NCI-H446 (cell line): Measurements from ENCODE around the gene BAK1.

Experiments used
- DNase-seq, 2 experiments: peaks; one replicate each; lab custom pipeline; 2025; lab: John Stamatoyannopoulos, UW

The BAK1 gene

DNA sequence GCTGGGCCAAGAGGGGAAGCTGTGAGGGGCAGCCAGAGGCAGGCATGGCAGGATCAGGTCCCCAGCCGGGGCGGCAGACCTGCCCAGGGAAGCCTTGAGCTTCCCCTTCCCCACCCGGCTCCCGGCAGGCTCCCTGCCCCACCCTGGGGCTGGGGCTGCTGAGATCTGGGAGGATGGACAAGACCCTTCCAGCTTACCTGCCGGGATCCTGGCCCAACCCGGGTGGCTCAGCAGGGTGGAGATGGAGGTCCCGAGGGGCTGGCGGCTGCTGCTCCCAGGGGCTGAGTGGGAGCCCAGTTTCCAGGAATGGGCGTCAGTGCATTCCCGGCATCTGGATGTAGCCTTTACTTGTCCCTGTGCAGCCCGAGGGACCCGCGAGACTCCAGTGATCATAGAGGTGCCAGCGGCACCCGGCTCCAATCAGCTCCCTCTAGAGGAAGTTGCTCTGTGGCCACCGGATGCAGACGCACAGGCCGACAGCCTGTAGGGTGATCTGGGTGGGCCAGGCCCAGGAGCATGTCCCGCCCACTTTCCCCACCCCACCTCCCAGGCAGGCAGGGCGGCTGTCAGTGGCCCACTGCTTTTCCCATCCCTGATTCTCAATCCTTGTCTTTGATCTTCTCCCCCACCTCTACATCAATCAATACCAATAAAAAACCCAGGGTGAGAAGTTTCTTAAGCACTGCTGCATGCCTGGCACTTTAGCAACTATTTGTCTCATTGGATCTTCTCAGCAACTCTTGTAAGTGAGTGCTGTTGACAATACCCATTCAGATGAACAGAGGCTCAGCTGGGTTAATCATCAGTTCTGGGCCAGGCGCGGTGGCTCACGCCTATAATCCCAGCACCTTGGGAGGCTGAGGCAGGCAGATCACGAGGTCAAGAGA lies at the start of gene BAK1:
Gene BAK1 (minus strand): TSS at position 449 of the 887 bp plus-strand sequence. CDS start 2,672 bp downstream, outside the sequence.
- peak; percentile 68 to 90 for DNase-seq

GRCh38 chr6:33628401-33628964 lies 48.4 kb upstream of the BAK1 start:
- DNase-seq: no peak

GRCh38 chr6:33627876-33628275 lies 47.8 kb upstream of the BAK1 start:
- DNase-seq: no peak

DNA sequence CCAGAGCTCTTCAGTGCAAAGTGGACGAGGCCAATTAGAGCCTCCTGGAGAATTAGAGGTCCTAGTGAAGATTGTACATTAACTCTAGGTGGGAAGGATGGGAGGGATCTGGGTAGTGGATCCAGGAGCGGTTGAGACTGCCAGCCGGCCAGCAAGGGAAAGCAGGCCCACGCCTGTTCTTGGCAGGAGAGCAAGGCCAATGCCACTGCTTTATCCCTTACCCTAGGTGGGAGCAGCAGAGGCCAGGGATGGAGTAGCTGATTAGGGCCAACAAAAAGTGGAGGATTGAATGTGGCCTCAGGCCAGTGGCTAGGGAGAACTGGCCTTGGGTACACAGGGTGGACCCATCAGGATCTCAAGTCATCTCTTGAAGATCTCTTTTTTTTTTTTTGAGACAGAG lies 44.8 kb upstream of the BAK1 start:
- DNase-seq: no peak

- DNase-seq: no peak
Observed at GRCh38 chr6:33623895-33624381, 43.9 kb upstream of the BAK1 start.

DNA sequence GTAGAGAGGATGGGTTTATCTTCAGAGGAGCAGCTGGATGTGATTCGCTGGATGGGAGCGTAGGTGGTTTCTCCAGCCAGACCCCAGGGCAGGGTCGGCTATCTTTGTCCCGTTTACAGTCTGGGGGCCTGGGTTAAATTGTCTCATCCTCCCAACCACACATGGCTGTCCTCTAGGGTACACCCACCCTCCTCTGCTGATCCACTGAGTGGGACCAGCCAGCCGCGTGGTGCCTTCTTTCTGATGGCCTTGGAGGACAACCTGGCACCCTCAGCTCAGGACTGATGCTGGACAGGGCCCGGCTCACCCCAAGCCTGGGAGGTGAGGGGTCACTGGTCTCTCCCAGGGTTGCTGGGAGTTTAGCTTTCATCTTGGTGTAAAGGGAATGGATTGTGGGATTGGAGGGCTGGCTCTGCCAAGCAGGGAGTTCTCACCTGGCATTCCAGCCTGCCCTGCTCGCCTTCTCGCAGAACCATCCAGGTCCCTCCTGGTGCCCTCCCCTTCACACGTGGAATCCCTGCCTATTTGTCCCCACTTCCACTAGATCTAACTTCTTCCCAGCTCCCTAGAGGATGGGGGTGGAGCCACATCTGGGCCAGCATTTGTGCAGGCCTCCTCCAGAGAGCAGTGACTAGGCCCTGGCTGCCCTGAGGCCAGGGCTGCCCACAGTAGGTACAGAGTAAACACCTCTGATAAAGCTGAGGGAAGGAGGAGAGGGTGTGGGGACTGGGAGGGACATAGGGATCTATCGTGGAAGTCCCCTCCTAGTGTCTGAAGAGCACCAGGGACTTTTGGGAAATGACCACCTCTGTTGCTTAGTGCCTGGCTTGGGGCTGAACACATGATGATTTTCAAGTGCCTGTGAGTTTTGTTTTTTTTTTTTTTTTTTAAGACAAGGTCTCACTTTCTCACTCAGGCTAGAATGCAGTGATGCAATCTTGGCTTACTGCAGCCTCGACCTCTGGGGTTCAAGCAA lies 42.7 kb upstream of the BAK1 start:
- no peak for DNase-seq

GRCh38 chr6:33621711-33622388 lies 41.8 kb upstream of the BAK1 start:
- no peak for DNase-seq

DNA sequence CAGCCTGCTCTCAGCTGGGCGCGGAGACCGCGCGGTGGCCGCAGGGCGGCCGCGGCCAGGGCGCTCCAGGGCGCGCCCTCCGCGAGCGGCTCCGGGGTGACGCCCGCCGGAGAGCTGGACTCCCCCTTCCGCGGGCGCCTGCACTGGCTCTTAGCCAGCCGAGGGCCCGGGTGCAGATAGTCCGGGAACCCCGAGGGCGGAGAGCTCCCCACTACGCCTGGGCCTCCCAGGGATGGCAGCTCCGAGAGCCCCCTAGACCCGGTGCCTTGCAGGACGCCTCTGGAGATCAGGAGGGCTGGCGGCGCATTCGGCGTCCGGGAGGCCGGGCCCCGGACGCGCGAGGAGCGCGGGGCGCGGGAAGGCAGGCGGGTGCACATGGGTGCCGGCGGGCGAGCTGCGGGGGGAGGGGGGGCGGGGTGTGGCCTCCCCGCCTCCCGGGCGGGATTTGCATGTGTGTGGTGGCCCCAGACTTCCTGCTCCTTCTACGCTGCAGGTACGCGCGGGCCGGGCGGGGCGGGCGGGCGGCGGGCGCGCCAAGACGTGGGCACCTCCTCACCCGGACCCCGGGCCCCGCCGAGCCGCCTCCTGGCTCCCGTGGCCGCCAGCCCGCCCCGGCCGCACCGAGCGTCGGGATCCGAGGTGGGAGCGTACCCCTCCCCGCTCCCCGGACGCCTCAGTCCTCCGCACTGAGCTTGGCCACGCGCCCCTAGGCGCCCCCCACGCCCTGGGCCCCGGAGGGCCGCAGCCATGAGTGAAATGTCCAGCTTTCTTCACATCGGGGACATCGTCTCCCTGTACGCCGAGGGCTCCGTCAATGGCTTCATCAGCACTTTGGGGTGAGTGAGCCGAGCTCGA lies 41.0 kb upstream of the BAK1 start, which contains the start of gene ITPR3:
Gene ITPR3 (plus strand): TSS at position 467 of the 855 bp plus-strand sequence. CDS start 281 bp downstream, at position 748.
- no peak for DNase-seq

DNA sequence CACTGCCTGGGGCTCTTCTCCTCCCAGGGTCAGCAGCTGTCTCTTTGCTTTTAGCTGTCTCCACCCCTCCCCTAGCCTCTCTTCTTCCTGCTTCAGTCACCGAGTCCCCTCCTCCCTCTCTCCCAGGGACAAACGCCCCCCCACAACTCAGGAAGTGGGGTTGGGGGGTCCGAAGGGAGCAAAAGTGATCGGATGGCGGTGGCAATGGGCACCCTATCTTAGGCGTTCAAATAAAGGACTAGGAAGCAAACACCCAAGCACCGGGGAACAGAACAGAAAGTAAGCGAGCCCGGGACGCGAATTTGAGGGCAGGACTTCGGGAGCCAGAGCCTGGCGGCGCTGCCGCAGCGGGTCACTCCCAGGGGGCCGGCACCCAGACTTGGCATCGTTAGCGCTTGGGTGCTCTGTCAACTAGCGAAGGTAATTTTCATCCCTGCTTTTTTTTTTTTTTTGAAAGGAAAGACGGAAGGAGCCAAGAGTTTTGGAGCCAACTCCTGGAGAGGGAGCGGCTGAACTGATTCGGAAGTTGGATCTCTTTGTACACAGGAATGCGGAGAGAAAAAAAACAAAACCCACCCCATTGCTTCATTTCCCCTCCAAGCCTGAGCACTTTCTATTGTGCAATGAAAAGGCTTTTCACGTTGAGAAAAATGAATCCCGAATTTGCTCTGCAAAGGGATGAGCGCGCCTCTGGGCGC lies 40.2 kb upstream of the BAK1 start:
- no peak for DNase-seq

DNA sequence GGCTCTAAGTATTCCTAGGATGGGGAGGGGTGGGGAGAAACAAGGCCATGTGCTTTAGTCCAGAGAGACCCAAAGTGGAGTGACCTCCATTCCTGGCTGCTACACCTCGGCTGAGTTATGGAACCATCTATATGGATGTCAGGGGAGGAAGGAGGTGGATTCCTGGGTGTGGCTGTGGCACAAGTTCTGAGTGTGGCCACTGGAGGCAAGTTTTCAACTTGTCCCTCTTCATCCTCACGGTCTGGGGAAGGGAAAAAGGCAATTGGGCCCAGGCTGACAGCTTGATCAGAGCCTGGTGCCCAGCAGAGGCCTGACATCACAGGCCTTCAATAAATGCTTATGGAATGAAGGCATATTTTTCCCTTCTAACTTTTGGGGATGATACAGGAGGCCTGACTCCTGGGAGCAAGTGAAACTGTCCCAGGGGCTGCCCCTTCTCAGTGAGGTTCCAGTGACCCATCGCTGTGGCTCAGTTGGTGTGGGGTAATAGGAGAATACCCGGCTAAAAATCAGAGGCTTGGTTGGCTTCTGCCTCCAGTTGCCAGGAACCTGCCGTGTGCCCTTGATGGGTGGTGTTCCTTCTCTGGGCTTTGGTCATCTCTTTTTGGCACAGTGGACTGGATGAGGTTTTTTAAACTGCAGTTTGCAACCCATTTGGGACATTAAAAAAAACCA lies 39.2 kb upstream of the BAK1 start:
- DNase-seq: no peak

DNA sequence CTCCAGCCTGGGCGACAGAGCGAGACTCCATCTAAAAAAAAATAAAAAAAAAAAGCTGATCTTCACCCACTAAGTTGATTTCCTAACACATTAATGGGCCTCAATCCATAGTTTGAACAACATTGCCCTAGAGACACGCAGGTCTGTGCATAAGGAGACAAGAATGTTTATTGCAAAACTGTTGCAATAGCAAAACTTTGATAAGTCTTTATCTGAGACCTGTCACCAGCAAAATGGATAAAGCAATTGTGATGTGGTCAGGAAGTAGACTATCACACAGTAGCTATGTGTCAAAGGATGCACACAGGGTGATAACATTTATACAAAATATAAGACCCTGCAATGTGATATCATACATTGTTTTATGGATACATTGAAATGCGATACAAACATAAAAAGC lies 36.8 kb upstream of the BAK1 start:
- DNase-seq: no peak

GRCh38 chr6:33616113-33616512 lies 36.0 kb upstream of the BAK1 start:
- DNase-seq: no peak

DNA sequence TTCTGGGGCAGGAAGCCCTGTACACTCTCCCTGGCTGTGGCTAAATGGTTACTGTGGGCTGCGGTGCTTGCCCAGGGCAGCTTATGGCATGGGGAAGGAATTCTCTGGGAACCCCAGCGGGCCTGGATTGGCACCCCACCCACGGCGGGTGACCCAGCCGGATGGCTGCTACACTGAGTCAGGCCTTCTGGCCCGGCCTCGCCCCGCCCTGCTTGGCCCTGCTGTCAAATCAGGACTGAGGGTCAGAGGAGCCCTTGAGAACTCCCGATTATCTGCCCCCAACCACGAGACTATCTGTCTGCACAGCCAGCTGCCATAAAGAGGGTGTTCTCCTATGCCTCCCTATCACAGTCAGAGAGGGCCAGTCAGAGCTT lies 33.7 kb upstream of the BAK1 start:
- DNase-seq: no peak

GRCh38 chr6:33613146-33613794 lies 33.2 kb upstream of the BAK1 start:
- DNase-seq: no peak

- no peak for DNase-seq
Observed at GRCh38 chr6:33610779-33611732, 31.0 kb upstream of the BAK1 start.

DNA sequence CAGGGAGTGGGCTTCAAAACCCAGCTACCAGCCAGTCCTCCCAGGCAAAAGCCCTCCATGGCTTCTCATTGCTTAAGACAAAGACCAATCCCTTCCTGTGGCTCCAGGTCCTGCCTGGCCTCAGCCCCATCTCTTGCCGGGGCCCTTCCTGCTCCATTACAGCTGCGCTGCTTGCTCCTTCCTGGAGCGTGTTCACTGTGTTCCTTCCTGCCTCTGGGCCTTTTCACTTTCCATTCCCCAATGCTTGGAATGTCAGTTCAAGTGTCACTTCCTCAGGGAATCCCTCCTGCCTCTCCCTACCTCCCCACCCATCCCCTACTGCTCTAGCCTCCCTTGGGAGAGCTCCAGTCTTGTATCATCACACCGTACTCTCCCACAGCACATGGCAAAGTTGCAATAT lies 30.0 kb upstream of the BAK1 start:
- no peak for DNase-seq

GRCh38 chr6:33609528-33609927 lies 29.5 kb upstream of the BAK1 start:
- DNase-seq: no peak

DNA sequence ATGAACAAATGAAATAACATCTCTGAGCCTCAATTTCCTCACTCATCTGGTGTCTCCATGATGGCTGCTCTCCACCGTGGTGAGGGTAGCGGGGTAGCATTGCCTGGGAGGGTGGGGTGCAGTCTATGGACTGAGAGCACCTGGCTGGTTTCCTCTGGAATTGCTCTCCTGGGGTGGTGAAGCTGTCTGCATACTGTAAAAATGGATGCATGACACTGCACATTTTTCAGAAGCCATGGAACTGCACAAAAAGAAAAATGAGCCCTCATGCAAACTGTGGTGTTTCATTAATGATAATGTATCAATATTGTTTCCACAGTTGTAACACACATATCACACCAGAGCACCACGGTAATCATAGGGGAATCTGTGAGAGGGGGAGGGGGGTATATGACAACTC lies 28.9 kb upstream of the BAK1 start:
- no peak for DNase-seq
